Fibroblast of mammary gland (primary cell): ENCODE results near the gene ZRANB3.
"Not testable (repeated sequence)": the region's sequence is repeated elsewhere in the genome, so short reads cannot be mapped to it uniquely, and the experiment has no call there.

Source experiments
- DNase-seq: peaks from one replicate; pipeline ENCODE4 v3.0.0-alpha.2; 2010; ENCODE audit warnings: low read depth
- H3K4me3 ChIP-seq: 2 replicates; pipeline ENCODE4 v1.5.1; 2011; ENCODE audit warnings: low read depth, mild to moderate bottlenecking, low read length, moderate library complexity; ENCODE audit not compliant: control insufficient read depth
- TF ChIP-seq, protein P1 (sequence below): conservative IDR thresholded peaks from 2 replicates; pipeline ENCODE4 v1.5.1; 2011; ENCODE audit warnings: low read depth, low read length, inconsistent platforms; ENCODE audit not compliant: control insufficient read depth, insufficient read depth

The ZRANB3 gene

DNA sequence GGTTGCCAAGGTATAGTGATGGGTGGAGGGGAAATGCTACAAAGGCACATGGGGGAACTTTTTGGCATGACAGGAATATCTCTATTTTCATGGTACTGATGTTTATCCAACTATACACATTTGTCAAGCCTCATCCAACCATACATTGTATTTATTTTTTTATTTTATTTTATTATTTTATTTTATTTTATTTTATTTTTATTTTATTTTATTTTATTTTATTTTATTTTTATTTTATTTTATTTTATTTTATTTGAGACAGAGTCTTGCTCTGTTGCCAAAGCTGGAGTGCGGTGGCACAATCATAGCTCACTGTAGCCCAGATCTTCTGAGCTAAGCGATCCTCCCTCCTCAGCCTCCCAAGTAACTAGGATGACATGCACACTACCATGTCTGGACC lies 219.1 kb downstream of the ZRANB3 start:
- no peak for DNase-seq
- no peak overlapping the region for H3K4me3 ChIP-seq
- TF ChIP-seq, protein P1, sequence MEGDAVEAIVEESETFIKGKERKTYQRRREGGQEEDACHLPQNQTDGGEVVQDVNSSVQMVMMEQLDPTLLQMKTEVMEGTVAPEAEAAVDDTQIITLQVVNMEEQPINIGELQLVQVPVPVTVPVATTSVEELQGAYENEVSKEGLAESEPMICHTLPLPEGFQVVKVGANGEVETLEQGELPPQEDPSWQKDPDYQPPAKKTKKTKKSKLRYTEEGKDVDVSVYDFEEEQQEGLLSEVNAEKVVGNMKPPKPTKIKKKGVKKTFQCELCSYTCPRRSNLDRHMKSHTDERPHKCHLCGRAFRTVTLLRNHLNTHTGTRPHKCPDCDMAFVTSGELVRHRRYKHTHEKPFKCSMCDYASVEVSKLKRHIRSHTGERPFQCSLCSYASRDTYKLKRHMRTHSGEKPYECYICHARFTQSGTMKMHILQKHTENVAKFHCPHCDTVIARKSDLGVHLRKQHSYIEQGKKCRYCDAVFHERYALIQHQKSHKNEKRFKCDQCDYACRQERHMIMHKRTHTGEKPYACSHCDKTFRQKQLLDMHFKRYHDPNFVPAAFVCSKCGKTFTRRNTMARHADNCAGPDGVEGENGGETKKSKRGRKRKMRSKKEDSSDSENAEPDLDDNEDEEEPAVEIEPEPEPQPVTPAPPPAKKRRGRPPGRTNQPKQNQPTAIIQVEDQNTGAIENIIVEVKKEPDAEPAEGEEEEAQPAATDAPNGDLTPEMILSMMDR, result no peak

DNA sequence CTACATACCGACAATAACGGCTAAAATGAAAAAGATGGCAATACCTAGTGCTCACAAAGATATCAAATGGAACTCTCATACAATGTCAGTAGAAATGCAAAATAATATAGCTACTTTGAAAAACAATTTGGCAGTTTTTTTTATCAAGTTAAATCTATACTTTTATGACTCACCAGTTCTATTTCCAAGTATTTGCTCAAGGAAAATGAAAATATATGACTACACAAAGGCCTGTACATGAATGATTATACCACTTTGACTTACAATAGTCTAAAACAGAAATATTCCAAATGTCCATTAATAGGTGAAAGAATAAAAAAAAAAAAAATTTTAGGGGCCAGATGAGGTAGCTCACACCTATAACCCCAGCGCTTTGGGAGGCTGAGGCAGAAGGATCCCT lies 219.8 kb downstream of the ZRANB3 start:
- H3K4me3 ChIP-seq, result no peak overlapping the region
- no peak for DNase-seq
- TF ChIP-seq, protein P1, result no peak

DNA sequence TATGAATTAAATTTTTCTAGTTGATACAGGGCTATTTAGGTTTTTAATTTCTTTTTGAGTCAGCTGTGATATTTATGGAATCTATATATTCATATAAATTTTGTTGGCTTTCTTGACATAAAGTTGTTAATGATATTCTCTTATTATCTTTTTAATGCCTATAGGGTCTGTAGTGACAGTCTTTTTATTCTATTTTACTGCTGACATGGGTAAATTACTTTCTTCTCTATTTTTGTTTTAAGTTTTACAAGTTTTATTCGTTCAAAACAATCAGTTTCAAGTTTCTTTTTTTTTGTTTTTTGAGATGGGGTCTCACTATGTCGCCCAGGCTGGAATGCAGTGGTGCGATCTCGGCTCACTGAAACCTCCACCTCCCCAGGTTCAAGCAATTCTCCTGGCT lies 226.3 kb downstream of the ZRANB3 start:
- no peak for DNase-seq

DNA sequence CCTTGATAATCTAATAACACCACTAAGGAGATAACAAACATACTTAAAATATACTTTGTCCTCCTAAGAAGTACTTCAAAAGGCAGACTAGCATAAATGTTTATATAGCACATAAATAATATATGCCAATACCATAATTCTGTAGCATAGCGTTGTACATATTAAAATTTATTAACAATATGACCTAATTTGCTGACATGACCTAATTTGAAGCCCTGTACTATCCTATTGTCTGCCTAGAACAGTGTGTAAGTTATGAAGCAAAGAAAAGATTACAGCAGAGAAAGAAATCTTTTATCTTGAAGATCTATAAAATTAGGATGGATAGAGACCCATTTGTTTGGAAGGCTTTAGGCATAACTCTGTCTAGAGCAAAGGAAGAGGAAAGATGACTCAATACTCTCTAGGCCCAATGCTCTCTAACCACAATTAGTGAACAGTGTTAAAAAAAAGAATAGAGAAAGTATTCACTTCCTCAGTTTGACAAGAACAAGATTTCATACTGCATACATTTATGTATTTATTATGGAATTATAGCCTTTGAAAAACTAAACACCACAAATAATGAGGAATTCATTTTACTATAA lies 231.3 kb downstream of the ZRANB3 start:
- peak; percentile 26 for DNase-seq
- H3K4me3 ChIP-seq, result no peak overlapping the region
- TF ChIP-seq, protein P1, result no peak

More for the DNA sequence above, 226.3 kb downstream of the ZRANB3 start:
- TF ChIP-seq, protein P1, result no peak
- no peak overlapping the region for H3K4me3 ChIP-seq

DNA sequence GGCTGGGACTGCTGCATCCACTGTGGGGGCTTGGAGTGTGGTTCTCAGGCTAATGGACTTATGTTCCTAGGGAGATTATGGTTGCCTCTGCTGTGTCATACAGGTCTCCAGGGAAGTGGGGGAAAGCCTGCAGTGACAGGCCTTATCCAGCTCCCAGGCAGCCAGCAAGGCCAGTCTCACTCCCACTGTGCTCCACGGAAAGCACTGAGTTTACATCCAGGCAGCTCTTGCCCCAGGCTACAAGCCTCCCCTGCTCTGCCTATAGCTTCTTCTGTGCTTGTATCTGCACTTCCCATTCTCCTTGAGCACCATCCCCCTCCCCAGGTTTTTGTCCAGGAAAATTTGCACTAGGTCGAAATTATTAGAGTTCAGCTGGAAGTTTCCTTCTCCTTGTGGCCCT lies 231.9 kb downstream of the ZRANB3 start:
- H3K4me3 ChIP-seq, result no peak overlapping the region
- no peak for DNase-seq
- TF ChIP-seq, protein P1, result no peak

DNA sequence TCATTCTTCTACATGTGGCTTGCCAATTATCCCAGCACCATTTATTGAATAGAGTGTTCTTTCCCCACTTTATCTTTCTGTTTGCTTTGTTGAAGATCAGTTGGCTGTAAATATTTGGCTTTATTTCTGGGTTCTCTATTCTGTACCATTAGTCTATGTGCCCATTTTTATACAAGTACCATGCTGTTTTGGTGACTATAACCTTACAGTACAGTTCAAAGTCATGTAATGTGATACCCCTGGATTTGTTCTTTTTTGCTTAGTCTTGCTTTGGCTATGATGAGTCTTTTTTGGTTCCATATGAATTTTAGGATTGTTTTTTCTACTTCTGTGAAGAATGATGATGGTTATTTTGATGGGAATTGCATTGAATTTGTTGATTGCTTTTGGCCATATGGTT lies 243.9 kb downstream of the ZRANB3 start:
- H3K4me3 ChIP-seq, DNase-seq: not testable (repeated sequence)

DNA sequence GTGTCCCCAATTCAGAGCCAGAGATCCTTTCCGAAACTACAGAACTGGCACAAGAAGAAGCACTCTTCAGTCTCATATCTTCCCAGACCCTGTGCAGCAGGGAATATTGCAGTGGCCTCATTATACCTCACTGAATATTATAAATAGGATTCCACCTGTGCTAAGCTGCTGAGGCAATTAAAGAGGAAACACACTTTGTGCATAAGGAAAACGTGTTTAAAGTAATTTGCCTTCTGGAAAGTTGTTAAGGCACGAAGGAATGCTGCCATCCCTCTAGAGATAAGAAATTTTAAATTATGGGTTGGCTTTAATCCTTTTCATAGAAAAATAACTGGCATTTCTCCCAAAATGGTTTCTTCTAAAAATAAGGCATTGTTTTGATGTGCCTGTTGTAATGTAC lies 245.6 kb downstream of the ZRANB3 start:
- no peak for DNase-seq
- TF ChIP-seq, protein P1, result no peak
- no peak overlapping the region for H3K4me3 ChIP-seq
